Retina (tissue), 1 donor: ENCODE results near the gene ZFAND3.

Source experiments
- DNase-seq: peaks from one replicate; pipeline ENCODE4 v3.0.0-alpha.2; 2016

The ZFAND3 gene

GRCh38 chr6:37819177-37819801 lies at the start of gene ZFAND3:
Gene ZFAND3, plus strand, starts transcription at chr6:37819727. Its CDS starts 219 bp downstream, at chr6:37819946.
- peak; percentile 100 for DNase-seq

- DNase-seq = no peak
These were observed 45.4 kb upstream of the ZFAND3 start for GRCh38 chr6:37774028-37774680.

GRCh38 chr6:37776566-37776965 lies 43.0 kb upstream of the ZFAND3 start:
- DNase-seq = no peak

GRCh38 chr6:37777272-37777834 lies 42.2 kb upstream of the ZFAND3 start:
- peak; percentile 46 for DNase-seq

- DNase-seq = no peak
These were observed 40.3 kb upstream of the ZFAND3 start for GRCh38 chr6:37779111-37779800.

- no peak for DNase-seq
These were observed 39.5 kb upstream of the ZFAND3 start for GRCh38 chr6:37779902-37780628.

- no peak for DNase-seq
These were observed 37.7 kb upstream of the ZFAND3 start for GRCh38 chr6:37781788-37782187.

- DNase-seq = peak; percentile 78
These were observed 36.3 kb upstream of the ZFAND3 start for GRCh38 chr6:37783025-37783855.

- peak; percentile 85 for DNase-seq
These were observed 35.5 kb upstream of the ZFAND3 start for GRCh38 chr6:37783856-37784584.

- DNase-seq = peak; percentile 69
These were observed 35.0 kb upstream of the ZFAND3 start for GRCh38 chr6:37784585-37784967.

- DNase-seq = no peak
These were observed 34.4 kb upstream of the ZFAND3 start for GRCh38 chr6:37785002-37785662.

GRCh38 chr6:37785663-37786270 lies 33.8 kb upstream of the ZFAND3 start:
- no peak for DNase-seq

GRCh38 chr6:37787216-37787615 lies 32.3 kb upstream of the ZFAND3 start:
- no peak for DNase-seq

GRCh38 chr6:37788259-37788658 lies 31.3 kb upstream of the ZFAND3 start:
- no peak for DNase-seq

- peak; percentile 84 for DNase-seq
These were observed 28.2 kb upstream of the ZFAND3 start for GRCh38 chr6:37791156-37791919.

GRCh38 chr6:37792457-37793033 lies 27.0 kb upstream of the ZFAND3 start:
- no peak for DNase-seq

GRCh38 chr6:37793067-37793466 lies 26.5 kb upstream of the ZFAND3 start:
- DNase-seq = no peak

- DNase-seq = no peak
These were observed 24.7 kb upstream of the ZFAND3 start for GRCh38 chr6:37794825-37795224.
